ENCODE data around the gene HAGHL.

DNA sequence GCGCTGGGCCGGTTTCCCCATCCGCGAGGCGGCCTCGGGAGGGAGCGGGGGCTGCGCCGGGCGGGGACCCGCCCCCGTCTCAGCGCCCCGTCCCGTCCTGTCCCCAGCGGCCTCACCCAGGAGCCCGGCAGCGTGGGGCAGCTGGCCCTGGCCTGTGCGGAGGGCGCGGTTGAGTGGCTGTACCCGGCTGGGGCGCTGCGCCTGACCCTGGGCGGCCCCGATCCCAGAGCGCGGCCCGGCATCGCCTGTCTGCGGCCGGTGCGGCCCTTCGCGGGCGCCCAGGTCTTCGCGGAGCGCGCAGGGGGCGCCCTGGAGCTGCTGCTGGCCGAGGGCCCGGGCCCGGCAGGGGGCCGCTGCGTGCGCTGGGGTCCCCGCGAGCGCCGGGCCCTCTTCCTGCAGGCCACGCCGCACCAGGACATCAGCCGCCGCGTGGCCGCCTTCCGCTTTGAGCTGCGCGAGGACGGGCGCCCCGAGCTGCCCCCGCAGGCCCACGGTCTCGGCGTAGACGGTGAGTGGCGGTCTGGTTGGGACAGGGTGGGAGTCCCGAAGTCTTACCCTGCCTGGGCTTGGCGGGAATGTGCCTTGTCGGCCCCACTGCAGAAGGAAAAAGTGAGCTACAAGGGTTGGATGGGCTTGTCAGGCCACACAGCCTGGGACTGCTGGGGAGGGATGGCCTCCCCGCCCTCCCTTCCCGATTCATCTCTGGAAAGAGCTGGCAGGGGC lies 11.3 kb upstream of the HAGHL start:
- TF ChIP-seq, protein P1, sequence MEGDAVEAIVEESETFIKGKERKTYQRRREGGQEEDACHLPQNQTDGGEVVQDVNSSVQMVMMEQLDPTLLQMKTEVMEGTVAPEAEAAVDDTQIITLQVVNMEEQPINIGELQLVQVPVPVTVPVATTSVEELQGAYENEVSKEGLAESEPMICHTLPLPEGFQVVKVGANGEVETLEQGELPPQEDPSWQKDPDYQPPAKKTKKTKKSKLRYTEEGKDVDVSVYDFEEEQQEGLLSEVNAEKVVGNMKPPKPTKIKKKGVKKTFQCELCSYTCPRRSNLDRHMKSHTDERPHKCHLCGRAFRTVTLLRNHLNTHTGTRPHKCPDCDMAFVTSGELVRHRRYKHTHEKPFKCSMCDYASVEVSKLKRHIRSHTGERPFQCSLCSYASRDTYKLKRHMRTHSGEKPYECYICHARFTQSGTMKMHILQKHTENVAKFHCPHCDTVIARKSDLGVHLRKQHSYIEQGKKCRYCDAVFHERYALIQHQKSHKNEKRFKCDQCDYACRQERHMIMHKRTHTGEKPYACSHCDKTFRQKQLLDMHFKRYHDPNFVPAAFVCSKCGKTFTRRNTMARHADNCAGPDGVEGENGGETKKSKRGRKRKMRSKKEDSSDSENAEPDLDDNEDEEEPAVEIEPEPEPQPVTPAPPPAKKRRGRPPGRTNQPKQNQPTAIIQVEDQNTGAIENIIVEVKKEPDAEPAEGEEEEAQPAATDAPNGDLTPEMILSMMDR (IDR thresholded peaks at IDR 0.05), result peak; percentile 68
- TF ChIP-seq ZFX (IDR thresholded peaks at IDR 0.05; ENCODE audit: borderline replicate concordance), result no peak

All from 22Rv1 (cell line).